ENCODE results near the gene CIBAR2.

CIBAR2 gene

DNA sequence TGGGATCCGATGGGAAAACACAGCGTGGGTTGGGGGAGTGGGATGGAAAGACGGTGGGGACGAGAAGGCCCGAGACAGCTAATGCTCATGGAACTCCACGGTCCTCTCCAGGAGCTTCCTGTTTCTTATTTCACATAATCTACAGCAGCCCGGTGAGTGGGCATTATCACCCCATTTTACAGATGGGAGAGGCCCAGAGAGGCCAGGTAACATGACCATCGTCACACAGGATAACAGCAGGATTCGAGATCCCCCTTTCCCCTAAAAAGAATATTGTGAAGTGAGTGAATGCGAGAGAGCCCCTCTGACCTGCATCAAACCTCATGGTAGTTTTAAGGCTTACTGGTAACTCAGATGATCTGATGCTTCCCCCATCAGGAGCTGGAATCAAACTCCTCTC lies 12.0 kb downstream of the CIBAR2 start:
- DNase-seq, result no peak

DNA sequence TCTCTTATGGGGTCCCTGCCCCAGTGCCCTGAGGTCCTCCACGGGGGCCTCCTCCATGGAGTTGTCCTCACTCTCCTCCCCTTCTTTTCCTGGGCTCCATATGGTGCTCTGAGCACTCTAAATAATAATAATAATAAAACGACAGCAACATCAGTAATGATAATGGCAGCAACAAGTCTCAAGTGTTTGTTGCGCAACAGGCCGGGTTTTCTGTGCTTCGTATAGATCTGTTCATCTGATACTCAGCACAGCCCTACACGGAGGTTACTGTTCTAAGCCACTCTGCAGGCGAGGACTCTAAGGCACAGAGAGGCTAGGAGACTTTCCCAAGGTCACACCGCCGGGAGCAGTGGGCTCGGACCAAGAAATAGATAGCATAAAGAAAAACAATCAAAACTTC lies 13.7 kb downstream of the CIBAR2 start:
- DNase-seq, result no peak

DNA sequence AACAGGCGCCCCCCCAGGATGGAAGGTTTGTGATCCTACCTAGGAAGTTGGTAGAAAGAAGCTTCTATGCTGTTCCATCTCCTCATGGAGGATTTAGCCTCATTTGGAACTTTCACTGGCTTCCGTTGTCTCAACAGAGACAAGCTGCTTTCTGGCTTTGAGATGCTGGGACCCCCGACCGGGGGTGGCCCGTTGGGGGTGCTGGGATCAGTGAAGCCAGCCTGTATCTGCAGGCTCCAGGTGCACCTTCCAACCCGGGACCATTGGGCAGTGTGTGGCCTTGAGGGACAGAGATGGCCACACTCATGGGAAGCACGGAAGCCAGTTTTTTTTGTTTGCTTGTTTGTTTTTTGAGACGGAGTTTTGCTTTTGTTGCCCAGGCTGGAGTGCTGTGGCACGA lies 15.4 kb downstream of the CIBAR2 start:
- DNase-seq, result no peak

DNA sequence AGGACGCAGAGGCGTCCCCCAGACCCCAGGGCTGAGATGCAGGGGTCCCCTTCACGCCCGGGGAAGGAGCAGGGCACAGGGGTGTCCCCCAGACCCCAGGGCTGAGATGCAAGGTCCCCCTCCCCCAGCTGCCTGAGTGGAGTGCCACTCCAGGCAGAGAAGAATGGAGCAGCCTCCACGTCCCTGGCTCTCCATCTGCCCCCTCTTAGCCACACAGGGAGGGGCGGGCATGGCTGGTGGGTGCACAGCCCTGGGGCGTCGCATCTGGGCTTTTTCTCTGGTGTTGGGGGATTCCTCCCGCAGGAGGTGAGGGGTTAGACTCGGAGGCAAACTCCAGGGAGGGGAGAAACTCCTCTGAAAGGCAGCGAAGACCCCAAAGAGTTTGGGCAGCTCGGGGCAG lies 17.5 kb downstream of the CIBAR2 start:
- no peak for DNase-seq

DNA sequence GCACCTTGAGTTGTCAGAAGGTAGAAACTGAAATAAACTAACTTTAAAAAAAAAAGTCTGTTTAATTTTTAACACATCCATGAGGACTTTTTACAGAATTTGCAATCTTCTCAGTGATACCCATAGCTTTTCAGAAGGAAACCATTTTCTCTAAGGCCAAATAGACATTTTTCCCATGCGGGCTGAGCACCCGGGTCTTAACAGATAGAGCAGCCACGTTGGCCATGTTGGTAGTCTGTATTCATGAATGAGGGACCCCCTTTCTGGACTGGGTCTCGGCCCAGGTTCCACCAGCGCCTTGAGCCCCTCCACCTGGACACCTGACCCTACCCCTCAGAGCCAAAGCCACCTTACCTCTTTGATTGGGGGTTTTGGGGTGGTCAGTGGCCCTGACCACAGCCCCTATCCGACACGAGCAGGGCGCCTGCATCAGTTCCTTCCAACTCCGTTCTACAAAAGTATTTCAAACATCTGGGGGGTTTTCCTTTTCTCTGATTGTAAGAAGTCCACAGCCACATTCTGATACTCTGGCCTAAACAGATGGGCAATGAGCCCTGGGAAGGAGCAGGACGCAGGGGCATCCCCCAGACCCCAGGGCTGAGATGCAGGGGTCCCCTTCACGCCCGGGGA lies 18.0 kb downstream of the CIBAR2 start:
- no peak for DNase-seq

DNA sequence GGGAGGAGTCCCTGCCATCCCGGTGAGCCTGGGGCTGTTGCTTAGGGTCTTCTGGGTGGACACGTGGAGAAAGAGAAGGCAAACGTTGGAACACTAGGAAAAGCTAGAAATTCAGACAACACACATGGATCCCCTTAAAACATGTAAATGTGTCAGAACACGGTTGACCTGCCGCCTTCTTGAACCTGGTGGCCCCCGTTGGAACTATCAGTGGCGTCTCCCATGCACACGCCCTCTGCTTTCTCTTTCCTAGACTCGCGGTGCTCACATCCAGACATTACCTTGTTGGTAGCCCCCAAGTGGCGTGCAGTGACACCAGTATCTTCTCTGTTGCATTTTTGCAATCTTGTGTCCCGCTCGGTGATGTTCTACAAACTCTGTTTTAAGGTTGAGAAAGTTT lies 18.6 kb downstream of the CIBAR2 start:
- no peak for DNase-seq

DNA sequence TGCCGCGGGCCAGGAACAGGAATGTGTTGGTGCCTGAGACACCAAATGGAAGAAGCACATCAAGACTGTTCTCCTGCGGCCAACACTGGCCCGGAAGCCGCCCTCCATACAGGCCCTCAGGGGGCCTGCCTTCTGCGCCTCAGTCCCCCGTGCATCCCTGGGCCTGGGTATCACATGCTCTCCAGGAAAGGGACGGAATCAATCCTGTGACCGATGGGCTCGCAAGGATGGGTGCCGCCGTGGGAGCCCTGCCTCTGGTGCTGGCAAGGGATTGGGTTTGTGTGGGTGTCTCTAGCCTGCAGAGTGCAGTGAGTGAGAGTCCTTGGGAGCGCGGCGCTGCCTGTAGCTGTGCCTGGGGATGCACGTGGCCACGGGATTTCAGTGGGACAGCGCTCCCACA lies 19.4 kb downstream of the CIBAR2 start:
- DNase-seq, result no peak

DNA sequence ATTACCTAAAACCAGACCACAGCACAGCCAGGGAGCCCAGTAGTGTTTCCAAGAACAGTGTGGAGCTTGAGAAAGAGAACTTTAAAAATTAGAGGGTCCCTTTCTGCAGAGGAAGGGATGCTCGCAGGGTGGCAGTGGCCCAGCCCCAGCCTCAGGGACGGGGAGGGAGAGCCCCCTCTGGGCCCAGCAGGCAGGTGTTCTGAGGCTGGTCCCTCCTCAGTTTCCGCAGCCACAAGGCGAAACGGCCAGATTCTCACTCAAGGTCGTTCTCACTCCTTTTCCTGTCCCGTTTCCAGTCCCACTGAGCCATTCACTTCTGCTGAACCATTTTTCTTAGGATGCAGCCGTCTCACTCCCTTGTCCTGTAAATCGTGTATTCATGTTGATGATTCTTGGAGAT lies 20.0 kb downstream of the CIBAR2 start:
- DNase-seq, result no peak

DNA sequence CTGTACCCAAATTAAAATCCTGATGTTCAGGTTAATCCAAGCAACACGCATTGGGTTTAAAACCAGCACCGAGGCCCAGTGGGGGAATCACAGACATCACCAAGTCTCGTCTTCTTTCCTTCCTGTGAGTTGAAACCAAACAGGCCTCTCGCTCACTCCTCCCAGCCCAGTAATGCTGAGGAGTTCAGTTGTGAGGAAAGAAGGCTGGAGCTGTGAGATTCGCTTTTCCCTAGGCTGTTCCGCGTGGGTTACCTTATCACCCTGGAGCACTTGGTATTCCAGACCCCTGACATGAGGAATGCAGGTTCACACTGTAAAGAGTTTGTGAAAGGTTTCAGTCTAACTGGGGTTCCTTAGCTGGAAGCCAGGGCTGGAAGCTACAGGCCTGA lies 20.8 kb downstream of the CIBAR2 start:
- DNase-seq, result no peak

DNA sequence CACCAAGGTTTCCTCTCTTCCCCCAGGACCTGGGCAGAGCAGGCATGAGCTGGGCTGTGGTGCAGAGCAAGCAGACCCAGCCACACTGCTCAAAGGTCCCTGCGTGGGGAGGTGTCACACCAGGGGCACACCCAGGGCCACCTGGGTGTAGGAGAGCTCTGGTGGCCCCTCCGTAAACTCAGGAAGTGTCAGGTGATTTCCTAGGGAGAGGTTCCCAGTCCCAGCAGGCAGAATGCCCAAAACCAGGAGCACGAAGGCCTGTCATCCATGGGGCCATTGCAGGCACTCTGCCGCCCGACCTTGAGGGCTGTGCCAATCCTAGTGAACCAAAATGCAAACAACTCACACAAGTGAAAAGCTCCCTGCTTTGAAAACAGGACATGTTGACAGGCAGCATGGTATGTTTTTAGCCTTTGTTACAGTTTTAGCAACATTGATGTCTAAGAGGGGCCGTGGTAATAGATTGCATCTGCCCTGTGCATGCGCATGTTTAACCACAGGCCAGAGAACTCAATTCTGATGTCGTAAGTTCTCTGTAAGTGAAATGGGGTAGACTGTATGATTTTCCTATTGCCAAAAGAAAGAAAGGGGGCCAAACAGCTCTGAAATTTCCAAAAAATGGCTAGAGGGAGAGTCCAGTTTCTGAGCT lies 21.3 kb downstream of the CIBAR2 start:
- no peak for DNase-seq

DNA sequence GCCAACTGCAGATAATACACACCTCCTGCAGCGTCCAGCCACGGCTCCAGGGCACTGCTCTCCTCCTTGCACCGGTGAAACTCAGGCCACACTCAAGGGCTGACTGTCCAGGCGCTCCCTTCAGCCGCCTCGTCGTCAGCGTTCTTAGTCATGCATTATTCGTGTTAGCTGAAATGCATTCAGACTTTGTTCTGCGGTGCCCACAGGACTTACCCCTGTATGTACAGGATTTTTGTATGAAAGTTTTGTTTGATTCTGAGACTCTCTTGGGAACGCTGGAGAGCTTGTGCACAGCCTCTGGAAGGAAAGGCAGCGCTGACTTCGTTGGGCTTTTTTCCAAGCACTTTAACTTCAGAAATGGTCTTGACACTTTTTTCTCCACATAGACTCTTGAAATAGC lies 22.1 kb downstream of the CIBAR2 start:
- DNase-seq, result no peak

DNA sequence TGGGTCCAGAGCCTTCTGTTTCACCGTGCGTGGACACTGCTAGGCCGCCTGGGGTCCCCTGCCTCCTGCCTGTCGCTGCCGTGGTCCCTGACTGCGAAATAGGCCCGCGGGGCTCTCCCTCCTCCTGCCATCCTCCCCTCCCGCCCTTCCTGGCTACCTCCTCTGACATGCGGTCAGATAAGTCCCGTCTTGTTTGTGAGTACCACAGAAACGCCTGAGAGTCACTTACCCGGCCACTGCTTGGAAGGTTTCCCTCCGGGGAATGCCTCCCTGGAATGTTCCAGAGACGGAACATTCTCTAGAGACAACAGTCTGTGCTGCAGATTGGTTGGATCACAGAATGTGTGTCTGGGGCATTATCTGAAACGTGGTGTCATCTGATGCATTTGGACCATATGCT lies 22.7 kb downstream of the CIBAR2 start:
- no peak for DNase-seq

DNA sequence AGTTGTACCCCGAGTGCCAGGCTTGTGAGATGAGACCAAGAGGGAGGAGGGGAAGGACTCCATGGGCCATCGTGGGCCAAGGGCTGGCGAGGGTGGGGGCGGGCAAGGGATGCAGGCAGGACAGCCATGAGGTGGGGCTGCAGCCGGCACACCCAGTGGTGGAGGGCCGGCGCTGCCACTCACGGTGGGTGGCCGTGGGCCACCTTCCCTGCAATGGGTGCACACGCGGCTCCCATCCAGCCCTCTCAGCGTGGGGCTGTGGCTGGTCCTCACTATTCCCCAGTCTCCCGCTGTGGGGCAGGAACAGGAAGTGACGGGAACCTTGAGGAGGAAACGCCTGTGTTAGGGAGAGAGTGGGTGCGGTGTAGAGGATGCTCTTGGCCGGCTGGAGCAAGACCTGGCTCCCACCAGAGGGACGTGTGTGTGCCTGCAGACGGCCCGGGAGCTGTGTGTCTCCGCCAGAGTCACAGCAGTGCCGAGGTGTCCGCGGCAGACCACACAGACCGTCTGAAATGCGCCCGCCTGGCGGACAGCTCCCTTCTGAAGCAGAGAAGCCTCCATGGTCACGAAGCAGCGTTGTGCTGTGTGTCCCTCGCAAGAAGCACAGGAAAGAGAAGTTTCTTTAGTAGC lies 23.6 kb downstream of the CIBAR2 start:
- DNase-seq, result no peak

DNA sequence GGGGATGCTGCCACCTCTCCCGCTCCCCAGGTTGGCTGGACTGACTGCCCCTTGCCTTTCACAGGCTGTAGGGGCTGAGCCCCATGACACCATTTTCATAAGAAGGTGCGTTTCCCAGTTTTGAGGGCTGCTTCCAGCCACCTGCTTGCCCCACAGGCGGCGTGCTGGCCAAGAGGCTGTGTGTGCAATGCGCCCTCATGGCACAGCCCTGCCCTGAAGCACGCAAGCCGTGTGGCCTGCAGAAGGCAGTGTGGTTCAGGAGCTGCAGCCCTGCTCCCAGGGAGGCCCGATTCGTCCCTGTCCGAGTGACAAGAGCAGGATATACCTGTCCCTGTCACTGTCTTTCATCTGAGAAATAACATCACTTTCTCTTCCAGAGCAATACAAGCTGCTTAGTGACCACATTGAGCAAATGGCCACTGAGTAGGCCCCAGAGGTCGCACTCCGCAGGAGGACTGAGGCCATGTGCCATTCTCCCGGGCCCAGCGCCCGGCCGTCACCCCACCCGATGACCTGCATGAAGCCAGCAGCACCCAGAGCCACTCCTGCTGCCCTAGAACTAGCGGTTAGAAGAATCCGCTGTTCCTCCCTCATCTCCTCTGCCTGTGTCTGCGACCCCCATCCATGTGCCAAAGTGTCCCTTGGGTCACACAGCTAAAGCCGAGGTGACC lies 24.2 kb downstream of the CIBAR2 start:
- no peak for DNase-seq

DNA sequence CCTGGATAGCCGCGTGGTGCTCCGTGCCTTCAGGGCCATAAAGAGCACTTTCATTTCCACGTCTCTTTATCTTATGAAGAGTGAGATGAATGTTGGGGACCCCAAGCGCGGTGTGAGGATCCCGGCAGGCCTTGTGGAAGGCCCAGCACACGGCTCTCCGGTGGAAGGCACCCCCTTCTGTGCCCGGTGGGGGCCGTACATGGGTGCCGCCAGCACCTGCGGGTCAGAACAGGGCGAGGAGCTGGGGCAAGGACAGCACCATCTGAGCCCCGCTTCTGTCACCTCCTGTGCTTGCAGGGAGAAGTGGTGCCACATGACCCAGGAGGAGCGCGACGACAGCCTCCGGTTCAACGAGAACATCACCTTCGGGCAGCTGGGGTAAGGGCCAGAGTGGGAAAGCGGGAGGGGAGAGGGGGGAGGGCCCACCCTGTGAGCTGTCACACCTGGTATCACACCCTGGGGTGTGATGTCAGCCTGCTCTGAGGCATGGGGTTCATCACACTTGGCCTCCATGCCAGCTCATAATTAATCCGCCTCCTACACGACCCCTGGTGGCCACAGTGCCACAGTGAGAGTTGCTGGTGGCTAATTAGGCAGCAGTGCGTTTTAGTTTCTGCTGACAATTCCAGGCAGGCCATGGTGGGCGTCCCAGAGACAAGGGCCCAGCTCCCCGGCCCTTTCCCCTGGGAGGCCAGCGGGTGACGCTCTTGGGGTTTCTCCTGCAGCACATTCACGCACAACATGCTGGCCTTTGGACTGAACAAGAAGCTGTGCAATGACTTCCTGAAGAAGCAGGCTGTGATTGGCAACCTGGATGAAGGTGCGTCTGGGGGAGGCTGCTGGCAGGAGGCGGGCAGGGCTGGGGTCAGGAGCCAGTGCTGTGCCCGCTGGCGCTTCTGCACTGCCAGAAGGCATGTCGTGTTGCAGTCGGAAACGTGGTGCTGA lies 25.7 kb downstream of the CIBAR2 start:
- DNase-seq, result no peak

DNA sequence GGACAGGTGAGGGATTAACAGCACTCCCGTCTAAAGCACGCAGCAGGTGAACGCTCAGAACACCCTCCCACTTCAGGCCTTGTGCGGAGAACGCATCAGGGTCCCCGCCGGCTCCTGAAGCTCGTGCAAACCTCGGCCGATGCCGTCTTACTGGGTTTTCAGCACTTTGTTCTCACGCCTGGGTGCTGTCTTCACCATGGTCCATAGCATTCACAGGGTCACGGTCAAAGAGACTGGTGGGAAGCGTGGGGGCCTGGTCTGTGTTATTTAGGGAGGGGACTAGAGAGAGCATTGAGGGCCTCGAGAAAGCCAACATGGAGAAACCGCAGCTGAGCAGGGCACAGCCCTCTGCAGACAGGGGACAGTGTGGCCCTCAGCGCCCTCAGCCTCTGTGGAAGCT lies 26.6 kb downstream of the CIBAR2 start:
- no peak for DNase-seq

DNA sequence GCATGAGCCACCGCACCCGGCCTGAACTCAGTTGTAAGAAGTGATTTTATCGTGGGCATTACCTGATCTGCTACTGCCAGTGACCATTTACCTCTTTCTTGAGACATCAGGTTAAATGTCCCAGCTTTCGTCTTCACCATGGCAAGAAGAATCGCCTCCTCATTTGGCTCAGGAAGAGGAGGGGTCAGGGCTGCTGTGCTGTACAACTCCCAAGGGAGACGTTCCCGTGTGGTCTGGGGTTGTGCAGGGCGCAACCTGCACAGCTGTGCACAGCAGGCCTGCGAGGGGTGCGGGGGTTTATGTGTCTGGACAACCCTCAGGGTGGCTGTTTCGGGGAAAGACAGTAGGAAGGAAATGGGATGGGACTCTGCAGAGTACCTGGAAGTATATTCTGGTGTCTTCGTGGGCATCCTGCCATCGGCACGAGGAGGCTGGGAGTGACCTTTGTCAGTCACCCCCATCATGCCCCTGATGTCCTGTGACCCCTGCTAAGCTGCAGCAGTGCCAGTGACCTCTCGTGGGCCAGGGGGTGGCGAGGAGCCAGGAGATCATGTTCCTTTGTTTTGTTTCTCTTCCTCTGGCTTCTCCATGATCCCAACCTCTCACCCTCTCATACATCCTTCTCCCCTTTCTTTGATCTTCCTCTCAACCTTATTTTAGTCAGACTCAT lies 27.3 kb downstream of the CIBAR2 start:
- DNase-seq, result no peak

DNA sequence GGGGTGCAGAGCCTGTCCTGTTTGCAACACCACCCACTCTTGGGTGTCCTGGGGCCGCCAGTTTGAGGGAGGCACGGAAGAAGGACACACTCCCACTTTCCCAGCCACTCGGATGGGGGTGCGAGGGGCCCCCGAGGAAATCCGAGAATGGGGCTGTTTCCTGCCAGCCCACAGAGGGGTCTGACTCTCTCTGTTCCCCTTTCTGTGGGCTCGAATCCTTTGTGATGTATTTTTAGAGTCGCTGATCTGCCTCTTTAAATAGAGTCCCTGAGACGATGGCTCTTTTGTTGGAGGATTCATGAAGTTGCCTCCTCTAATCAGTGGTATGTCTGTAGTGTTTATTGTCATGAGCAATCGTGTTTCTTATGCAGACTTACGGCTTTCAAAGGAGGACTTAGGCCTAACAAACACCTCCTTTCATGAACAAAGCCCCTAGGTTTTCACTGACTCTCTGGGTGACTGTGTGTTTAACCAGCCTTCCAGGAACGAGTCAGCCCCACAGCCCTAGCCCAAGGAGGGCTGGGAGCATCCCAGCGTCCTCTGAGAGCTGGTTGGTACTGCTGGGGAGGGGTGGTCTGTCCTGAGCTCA lies 29.1 kb downstream of the CIBAR2 start:
- no peak for DNase-seq

DNA sequence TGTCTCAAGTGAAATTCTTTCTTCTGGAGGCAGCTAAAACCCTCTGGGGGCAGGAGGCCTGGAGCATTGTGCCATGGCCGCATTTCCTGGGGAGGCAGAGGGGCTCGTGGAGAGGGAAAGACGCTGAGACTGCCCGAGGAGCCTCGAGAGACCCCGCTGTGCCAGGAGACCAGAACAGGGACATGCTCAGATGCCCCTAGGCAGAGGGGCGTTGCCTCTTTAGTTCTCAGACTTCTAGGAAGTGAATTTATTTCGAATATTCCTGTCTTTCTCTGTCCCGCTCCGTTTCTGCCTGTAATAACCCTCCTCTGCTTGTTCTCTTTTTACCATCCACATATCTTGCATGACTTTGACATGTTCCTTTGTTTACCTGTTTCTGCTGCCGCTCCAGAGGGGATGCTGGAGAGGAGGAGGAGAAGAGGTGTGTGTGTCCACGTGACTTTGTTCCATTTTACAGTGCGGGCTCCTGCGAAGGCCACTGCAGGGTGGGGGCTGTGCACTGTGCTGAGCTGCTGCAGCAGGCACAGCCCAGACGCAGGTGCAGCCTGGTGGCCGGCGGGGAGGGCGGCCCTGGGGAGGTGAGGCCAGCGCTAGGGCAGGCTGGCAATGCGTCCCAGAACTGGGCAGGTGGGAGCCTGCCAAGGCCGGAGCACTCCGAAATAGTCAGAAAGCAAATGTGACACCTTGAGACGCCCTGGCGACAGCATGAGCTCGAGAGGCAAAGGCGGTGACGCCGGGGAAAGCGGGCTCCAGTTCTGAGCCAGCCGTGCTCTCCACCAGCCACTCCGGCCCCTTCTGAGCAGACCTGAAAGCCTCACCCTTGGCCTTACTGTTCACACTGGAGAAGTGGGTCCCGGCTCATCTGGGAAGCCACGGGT lies 29.9 kb downstream of the CIBAR2 start:
- DNase-seq, result no peak

DNA sequence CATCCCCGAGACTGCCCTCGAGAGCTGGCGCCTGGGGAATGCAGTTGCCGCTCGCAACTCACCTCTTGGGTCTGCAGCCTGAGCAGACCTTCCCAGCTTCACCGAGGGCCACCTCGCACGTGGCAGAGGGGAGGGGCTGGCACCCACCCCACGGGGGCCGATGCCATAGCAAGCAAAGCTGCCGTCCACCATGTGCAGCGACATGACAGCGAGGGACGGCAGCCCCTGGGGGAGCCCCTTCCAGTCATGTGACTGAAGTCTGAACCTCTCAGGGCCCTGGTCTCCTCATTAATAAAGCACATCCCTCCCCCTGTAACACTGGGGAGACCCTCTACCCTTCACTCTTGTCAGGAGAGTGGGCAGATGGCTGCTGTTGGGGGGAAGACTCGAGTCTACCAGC lies 30.5 kb downstream of the CIBAR2 start:
- DNase-seq, result no peak

DNA sequence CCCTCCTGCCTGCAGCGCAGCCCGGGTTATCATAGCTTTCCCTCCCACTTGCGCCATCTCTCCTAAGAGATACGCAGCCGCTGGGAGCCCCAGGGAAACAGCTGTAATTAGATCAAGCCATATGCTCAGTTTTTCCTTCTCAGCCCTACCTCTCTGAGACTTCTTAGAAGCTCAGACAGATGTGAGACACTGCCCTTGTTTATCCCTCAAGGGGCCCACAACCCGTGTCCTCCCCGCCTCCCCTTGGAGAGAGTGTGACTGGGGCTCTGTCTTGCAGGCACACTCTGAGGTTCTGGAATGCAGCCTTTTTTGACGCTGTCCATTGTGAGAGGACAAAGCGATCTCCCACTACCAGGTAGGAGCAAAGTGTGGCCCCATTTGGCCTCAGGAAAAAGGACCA lies 31.2 kb downstream of the CIBAR2 start:
- DNase-seq, result no peak
